Mammary epithelial cell (primary cell): ENCODE results near the gene MUC12.

Experiments
- EZH2 ChIP-seq: IDR thresholded peaks from 2 replicates; pipeline ENCODE4 v1.6.1; 2012; ENCODE audit warnings: low read length, inconsistent platforms, borderline replicate concordance
- TF ChIP-seq, protein P1 (sequence below), 2 donors: IDR thresholded peaks in 1 of 2; conservative IDR thresholded peaks in 1 of 2; 2 replicates each; pipeline ENCODE4 v1.5.1; 2011 to 2012; ENCODE audit warnings: inconsistent platforms in 2 of 2, low read length in 2 of 2, mild to moderate bottlenecking in 2 of 2, control low read depth in 1 of 2, low read depth in 1 of 2; ENCODE audit not compliant: insufficient read depth in 1 of 2; ENCODE audit errors: extremely low read depth in 1 of 2

GRCh38 chr7:101018271-101019167, 49.2 kb downstream of the MUC12 start:
- TF ChIP-seq, protein P1, sequence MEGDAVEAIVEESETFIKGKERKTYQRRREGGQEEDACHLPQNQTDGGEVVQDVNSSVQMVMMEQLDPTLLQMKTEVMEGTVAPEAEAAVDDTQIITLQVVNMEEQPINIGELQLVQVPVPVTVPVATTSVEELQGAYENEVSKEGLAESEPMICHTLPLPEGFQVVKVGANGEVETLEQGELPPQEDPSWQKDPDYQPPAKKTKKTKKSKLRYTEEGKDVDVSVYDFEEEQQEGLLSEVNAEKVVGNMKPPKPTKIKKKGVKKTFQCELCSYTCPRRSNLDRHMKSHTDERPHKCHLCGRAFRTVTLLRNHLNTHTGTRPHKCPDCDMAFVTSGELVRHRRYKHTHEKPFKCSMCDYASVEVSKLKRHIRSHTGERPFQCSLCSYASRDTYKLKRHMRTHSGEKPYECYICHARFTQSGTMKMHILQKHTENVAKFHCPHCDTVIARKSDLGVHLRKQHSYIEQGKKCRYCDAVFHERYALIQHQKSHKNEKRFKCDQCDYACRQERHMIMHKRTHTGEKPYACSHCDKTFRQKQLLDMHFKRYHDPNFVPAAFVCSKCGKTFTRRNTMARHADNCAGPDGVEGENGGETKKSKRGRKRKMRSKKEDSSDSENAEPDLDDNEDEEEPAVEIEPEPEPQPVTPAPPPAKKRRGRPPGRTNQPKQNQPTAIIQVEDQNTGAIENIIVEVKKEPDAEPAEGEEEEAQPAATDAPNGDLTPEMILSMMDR (conservative IDR thresholded peaks at IDR 0.05 in 1 of 2, IDR thresholded peaks at IDR 0.05 in 1 of 2; ENCODE audit: extremely low read depth in 1 of 2, insufficient read depth in 1 of 2, low read depth in 1 of 2, low read length in 2 of 2): no peak
- TF ChIP-seq EZH2: no peak
